Measurements from ENCODE around the gene CDK1.
A peak's percentile ranks its signal among the peaks of the same experiment; 100 is the strongest.
"Not testable (repeated sequence)": the region's sequence is repeated elsewhere in the genome, so short reads cannot be mapped to it uniquely, and the experiment has no call there.

CDK1 gene

DNA sequence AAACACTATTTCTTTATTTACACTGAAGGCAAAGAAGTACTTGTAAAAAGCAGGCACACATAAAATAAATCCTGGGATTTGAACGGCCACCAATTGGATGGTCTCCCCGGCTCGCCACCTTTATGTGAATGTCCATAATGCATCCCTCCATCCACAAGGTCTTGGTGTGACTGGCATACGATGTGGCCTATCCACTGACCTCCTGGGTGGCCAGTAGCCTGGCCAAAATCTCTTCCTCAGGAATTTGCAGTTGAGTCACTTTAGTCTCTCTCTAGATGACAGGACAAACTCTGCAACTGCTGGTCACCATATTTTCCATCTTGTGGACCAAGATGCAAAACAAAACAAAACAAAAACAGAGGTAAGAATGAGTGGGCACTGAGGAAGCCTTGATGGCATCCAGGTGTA, 39.1 kb downstream of the CDK1 start:
- DNase-seq: no peak

DNA sequence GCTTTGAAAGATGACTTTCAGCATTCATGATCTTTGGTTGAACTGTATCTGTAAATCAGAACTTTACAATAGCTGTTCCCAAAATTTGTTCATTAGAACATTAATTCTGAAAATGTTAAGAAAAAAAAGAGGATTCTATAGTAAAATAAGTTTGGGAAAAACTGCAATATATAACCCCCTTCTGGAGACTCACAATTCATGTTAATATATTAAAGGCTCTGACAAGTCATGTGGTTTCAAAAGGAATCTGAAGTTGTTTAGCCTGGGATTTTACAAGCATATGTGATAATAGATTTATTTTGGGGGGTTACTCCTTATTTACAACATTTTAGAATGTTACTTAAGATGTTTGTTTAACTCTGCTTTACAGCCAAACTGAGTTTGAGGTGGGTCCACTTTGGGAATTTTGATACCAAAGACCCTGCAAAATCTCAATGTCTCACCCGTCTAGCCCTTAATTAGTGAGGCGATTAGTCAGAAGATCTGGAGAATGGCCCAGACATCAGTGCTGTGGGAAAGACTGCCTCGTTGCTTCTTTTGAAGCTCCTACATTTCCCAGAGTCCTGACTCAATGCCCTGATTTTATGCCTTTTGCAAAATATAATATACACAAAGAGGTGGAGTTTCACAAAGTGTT, 40.0 kb downstream of the CDK1 start:
- no peak for DNase-seq

DNA sequence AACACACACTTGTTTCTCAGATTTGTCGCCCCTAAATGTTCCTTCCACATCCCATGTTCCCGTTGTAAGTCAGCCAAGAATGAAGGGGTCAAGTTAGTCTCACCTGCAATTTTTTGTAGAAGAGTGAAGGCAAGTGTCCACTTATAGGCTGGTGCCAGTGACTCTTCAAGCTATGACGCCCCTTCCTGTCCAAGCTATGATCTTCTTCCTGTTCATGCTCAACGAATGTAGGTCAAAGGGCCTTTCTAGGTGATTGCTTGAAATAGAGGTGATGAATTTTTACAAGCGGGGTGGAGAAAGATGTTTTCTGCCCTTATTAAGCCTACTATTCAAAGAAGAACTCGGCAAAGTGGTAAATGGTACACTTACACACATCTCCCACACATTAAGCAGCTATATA, 41.0 kb downstream of the CDK1 start:
- DNase-seq: no peak

DNA sequence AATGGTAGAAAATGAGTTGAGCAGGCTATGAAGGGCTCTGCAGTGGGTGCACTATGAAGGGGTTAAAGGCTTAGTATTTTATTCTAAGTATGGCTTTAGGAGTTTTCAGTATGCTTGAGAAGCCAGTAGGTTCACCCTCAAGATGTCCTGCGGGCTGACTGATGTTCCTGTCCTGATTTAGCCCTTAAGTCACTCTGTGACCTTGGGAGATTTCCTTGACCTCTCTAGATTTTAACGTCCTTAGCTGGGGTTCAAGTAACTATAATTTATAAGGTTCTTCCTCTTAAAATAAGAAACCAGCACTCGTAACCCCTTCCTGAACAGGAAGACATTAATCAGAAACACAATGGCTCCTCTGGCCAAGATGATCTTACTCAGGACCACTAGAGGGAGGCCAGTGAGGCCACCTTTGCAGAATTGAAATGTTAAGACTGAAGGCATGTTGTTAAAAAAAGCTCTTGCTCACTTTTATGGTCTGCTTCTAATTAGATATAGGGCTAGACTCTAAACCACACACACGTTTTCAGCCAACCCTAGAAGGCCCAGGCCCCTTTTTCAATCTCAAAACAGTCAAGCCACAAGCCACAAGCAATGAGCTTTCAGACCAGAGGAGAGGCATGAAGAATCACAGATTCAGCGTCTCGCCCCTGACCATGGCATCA, 41.9 kb downstream of the CDK1 start:
- DNase-seq: no peak

DNA sequence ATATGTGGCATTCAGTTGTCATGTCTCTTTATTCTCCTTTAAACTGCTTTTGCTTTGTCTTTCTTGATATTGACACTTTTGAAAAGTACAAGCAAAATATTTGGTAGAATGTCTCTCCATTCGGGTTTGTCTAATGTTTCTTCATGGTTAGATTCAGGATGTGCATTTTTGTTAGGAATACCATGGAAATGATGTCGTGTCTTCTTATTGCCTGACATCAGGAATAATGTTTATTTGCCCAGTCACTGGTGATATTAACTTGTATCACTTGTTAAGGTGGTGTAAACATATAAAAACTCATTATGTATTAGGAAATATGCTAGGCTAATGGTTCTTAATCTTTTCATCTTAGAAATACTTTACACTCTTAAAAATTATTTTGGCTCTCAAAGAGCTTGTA, 43.4 kb downstream of the CDK1 start:
- DNase-seq: no peak

DNA sequence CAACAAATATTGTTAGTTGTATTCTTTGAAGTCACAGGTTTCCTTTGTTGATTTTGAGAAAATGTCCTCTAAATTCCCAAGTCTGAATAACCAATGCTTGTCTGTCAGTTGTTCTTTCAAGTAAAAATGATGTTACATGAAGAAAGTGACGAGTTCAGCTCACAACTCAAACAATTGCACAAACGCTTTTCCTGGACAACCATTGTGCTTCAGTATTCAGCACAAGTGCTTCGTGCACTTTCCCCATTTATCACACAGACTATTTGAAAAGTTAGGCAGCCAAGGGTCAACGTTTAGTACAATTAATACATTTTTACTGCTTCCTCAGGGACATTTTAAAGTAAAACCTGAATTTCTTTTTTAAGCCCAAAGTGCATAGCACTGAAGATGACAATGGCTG, 44.5 kb downstream of the CDK1 start:
- DNase-seq: no peak

DNA sequence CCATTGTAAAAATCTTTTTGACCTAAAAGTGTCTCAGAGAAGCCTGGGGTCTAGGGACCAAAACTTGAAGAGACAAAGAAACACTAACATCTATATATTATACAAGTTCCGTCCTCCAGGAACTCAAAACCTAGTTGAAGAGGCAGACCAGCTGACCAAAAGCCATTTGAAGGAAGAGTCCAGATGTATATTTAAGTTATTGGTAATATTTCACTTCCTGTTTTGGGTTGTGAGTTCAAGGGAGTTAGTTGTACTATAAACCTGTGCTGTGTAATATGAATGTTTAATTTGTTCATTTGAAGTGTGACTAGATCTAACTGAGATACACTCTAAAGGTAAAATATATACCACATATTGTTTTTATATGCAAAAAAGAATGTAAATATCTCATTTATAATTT, 45.0 kb downstream of the CDK1 start:
- no peak for DNase-seq

DNA sequence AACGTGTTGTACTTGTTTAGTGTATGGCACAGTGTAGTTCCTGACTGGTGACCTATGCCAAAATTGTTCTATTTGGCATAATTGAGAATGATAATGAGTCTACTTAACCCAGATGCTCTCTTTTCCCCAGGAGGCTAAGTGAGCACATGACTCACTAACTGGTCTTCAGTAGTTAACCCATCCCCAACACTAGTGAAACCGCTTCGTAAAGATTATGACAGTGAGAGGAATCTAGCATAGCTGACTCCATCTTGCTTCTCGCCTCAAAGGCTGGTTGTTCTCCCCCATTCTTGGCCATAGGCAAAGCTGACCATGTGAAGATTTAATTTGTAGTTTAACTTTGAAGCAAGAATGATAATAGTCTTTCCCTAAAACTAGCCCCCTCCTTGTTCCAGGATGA, 47.2 kb downstream of the CDK1 start:
- no peak for DNase-seq

DNA sequence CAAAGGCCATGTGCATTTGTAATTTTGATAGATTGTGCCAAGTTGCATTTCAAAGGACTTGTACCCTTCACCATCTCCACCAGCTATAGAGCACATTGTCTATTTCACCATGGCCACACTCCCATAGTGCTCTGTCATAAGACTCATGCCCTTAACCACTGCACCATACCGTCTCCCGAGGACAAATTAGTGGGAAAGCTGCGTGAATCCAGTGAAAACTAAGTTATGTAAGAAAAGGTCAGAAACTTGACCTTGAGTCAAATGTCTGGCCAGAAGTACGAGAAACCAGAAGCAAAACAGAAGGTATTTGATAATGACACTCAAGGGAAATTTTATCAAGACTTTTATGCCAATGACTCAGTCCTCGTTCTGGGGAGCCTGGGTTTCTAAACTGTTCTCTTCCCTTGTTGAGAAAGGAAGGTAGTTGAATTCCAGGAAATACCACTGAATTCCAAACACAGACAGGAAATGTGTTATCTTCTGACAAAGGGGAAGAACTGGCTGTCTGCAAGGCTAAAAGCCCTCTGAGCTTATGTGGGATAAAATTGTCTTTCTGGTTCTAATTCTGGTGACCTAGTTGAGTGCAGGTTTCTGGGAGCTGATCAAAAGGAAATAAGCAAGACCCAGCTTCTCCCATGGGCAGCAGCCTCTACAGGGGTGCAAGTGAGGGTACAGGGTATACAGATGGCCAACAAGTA, 49.7 kb downstream of the CDK1 start:
- DNase-seq: peak; percentile 76

DNA sequence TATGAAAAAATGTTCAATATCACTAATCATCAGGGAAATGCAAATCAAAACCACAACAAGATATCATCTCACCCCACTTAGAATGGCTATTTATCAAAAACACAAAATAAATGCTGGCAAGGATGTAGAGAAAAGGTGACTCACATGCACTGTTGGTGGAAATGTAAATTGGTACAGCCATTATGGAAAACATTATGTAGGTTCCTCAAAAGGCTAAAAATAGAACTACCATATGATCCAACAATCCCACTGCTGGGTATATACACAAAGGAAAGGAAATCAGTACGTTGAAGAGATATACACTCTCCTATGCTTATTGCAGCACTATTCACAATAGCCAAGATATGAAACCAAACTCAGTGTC, 50.2 kb downstream of the CDK1 start:
- DNase-seq: peak; percentile 44

DNA sequence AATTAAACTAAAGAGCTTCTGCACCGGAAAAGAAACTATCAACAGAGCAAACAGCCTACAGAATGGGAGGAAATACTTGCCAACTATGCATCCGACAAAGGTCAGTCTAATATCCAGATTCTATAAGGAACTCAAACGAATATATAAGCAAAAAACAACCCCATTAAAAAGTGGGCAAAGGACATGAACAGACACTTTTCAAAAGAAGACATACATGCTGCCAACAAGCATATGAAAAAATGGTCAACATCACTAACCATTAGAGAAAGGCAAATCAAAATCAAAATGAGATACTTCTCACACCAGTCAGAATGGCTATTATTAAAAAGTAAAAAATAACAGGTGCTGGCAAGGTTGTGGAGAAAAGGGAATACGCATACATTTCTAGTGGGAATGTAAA, 53.9 kb downstream of the CDK1 start:
- DNase-seq: not testable (repeated sequence)

DNA sequence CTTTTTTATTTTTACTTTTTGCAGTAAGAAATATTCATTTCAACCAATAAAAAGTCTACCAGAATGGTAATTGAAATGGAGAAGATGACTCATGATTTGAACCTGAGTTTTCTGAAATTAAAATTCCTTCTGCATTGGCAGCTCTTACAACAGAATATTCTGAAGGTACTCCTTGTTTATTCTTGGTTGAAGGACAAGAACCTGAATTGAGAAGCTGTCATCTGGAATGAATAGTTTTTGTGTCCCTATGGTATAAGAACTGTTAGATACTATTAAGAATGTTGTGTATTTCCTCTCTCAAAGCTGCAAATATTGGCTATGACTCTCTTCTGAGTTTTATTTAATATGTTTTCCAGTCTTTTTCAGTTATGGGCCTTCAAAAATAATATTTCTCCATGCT, 56.1 kb downstream of the CDK1 start:
- DNase-seq: no peak

DNA sequence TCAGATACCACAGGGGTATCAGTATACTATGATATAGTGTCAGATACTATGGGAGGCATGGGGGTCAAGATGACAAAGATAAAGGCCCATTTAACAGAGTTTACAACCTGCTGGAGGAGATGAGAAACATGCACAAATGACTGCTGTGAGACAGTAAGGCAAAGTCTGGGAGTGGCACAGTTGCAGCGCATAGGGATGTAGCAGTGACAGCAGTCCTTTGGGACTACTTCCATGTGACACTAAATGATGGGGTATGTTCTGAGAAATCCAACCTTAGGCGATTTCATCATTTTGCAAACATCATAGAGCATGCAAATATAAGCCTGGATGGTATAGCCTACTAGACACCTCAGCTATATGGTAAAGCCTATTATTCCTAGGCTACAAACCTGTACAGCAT, 56.8 kb downstream of the CDK1 start:
- no peak for DNase-seq

DNA sequence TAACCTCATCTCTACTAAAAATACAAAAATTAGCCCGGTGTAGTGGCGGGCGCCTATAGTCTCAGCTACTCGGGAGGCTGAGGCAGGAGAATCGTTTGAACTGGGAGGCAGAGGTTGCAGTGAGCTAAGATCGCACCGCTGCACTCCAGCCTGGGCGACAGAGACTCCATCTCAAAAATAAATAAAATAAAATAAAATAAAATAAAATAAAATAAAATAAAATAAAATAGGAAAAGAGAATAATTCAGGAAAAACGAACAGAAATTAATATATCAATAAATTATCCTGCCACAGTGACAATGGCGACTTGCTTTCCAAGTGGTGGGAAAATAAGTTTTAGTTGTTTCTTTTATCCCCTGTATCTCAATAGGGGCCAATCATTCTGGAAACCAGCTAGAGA, 62.9 kb downstream of the CDK1 start:
- DNase-seq: not testable (repeated sequence)

DNA sequence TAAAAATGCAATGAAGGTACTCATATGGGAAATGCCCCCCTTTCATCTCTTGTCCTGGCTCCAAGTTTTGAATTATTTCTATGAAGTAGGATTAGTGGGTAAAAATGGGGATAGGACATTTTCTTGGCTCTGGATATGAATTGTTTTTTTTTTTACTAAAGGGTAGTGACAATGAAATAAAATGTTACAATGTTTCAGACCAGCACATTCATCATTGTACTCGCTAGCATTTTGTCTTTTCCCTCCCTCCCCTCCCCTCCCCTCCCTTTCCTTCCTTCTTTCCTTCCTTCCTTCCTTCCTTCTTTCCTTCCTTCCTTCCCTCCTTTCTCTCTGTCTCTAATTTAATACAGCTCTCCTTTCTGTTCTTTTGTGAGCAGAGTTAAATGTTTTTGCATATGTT, 64.4 kb downstream of the CDK1 start:
- DNase-seq: no peak

All from GF-D8 (cell line).